NCI-H748 (cell line): ENCODE data around the gene LARP4B.

ENCODE experiments used
- DNase-seq: peaks from one replicate; lab custom pipeline; 2025; ENCODE audit not compliant: unreplicated experiment; lab: John Stamatoyannopoulos, UW

LARP4B gene

GRCh38 chr10:926075-926698 lies 5.3 kb downstream of the LARP4B start:
- DNase-seq, result no peak

DNA sequence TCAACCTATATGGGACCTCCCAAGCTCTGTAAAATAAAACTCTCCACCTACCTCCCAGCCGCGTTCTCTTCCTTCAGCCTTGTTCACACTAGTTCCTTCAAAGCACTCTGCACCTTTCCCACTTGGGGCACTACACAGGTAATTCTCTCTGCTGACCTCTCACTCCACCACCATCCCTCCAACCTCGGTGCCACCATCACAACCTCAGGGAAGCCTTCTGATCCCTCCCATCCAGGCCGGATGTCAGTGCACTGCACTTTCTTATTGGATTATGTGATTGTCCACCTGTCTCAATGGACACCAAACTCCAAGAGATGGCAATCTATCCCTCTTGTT lies 7.0 kb downstream of the LARP4B start:
- DNase-seq, result no peak

DNA sequence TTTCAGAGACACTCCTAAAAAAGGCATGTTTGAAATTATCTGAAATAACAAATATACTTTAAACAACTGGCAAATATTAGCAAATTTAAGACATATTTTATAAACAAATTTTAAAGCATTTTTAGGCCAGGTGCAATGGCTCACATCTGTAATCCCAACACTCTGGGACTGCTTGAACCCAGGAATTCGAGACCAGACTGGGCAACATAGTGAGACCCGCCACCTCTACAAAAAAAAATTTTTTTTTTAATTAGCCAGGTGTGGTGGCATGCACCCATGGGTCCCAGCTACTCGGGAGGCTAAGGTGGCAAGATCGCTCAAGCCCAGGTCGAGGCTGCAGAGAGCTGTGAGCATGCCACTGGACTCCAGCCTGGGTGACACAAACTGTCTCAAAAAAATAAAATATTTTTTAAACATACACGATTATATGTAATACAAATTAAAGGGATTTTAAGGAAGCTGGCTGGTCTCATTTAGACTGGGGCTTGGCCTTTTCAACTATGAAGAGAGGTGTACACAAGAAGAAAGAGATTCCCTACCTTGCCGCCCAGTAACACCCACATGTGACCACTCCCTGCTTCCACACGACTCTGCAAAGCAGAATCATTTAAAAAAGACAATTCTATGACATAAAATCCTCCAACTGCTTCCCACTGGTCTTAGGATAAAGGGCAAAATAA lies 7.5 kb downstream of the LARP4B start:
- no peak for DNase-seq

GRCh38 chr10:921471-922414 lies 9.8 kb downstream of the LARP4B start:
- DNase-seq, result no peak

- DNase-seq, result no peak
These were observed 11.1 kb downstream of the LARP4B start for GRCh38 chr10:920450-920849.

DNA sequence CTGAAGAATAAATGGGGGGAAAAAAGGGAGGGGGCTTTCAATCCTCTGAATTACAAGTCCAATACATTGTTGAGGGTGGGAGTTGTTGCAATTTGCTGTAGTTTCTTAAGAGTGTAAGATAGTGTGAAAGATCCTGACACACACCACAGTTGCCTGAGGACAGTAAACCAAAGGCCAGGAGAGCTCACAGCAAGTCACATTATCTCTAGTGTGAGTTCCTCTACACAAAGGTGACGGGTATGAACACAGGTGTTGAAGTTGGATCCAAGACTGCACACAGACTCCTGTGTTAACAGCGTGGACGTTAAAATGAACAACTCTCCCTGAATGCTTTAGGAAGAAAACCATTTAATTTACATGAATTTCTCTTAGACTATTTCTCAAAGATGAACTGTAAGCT lies 12.0 kb downstream of the LARP4B start:
- DNase-seq, result no peak

DNA sequence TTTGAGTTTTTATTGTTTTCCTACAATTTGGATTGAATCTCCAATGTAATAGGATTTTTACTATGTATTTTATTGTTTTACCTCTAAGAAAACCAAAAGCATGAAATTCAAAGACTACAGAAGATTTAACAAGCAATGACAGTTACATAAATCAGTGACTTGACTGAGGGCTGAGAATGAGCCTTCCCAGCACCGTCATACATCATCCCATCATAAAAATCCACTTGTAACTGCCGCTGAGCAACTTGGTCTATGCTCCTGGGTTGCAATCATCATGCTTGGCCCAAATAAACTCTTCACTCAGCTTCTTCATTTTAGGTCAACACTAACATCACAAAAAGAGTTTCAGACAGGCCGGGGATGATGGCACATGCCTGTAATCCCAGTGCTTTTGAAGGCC lies 13.5 kb downstream of the LARP4B start:
- no peak for DNase-seq

GRCh38 chr10:917416-917720 lies 14.1 kb downstream of the LARP4B start:
- no peak for DNase-seq

GRCh38 chr10:916716-917415 lies 14.6 kb downstream of the LARP4B start:
- DNase-seq, result no peak

- DNase-seq, result no peak
These were observed 21.7 kb downstream of the LARP4B start for GRCh38 chr10:909831-910230.

- no peak for DNase-seq
These were observed 25.5 kb downstream of the LARP4B start for GRCh38 chr10:905972-906371.

GRCh38 chr10:905503-905902 lies 26.0 kb downstream of the LARP4B start:
- DNase-seq, result no peak

GRCh38 chr10:904403-904802 lies 27.1 kb downstream of the LARP4B start:
- no peak for DNase-seq

DNA sequence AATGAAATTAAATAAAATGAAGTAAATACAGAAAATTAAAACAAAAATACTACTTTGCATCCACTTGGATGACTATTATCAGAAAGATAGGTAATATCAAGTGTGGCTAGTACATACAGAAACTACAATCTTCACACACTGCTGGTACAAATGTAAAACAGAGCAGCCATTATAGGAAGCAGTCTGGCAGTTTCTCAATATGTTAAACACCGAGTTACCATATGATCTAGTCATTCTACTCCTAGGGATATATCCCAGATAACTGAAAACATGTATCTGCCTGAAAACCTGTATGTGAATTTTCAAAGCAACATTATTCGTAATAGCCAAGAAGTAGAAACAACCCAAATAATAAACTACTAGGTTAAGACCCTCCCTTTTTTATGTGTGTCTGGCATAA lies 33.4 kb downstream of the LARP4B start:
- DNase-seq, result no peak

DNA sequence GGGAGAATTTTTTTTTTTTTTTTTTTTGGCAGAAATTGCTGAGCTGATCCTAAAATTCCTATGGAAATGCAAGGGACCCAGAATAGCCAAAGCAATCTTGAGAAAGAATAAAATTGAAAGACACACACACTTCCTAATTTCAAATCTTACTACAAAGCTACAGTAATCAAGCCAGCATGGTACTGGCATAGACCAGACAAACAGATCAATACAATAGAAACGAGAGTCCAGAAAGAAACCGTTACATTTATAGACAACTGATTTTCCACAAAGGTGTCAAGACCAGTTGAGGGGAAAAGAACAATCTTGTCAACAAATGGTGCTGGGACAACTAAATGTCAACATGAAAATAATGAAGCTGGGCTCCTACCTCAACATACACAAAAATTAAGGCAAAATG lies 34.5 kb downstream of the LARP4B start:
- no peak for DNase-seq

DNA sequence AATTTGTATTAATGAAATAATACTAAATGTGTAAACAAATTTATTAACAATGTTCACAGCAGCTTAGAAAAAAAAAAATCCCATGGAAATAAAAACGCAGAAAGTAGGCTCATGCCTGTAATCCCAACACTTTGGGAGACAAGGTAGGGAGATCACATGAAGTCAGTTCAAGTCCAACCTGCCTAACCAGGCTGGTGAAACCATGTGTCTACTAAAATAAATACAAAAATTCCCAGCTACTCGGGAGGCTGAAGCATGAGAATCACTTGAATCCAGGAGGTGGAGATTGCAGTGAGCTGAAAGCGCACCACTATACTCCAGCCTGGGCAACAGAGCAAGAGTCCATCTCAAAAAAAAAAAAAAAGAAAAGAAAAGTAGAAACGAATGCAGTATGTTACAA lies 36.2 kb downstream of the LARP4B start:
- DNase-seq, result no peak

GRCh38 chr10:878895-879294 lies 52.6 kb downstream of the LARP4B start:
- no peak for DNase-seq

GRCh38 chr10:878333-878759 lies 53.2 kb downstream of the LARP4B start:
- no peak for DNase-seq

GRCh38 chr10:876438-876837 lies 55.1 kb downstream of the LARP4B start:
- no peak for DNase-seq

DNA sequence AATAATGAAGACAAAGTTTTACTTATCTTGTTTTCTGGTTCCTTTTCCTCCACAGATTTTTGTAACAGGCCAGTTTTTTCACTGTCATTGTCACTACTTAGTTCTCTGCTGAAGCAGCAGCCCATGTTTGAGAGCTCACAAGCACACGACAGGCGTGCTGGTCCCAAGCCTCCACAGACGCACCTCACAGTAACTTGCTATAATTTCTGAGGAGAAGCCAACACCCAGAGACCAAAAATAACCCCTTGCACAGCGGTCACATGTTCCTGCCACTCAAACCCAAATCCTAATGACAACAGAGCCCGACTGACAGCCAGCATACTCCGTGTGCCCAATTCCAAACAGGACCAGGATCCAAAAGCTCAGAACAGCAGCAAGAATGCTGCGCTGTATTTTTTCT lies 58.5 kb downstream of the LARP4B start:
- DNase-seq, result no peak

DNA sequence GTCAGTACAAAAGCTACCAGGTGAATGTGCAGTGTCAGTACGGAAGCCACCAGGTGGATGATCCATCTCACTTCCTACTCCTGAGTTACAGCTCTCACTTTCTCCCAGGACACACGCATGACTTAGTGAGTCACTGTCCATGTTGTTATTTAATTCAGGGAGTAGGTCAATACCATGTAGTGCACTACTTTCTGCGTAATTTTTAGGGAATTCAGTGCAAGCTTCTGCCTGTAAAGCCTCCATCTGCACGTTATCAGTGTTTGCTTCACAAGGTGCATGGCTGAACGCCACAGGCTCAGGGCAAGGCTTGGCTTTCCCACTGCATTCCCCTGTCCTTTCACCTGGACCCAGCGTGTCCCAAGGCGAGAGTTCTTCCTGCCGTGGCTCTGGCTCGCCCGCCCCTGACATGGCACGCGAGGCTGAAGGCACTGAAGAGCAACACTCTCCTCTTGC lies 59.5 kb downstream of the LARP4B start:
- DNase-seq, result no peak
